Activated naive CD8-positive, alpha-beta T cell treated with anti-CD3 and anti-CD28 coated beads, Interleukin-2, amount 10 ng/mL, durations not matched to agents 7 days and 5 days (primary cell): Measurements from ENCODE around the gene RNF222. TPM values are rescaled to one million over a fixed set of nuclear protein-coding genes. Genes with fewer than 3 reads are reported as not detected.

ENCODE experiments used
- ATAC-seq: fragments of 150-1000 bp; cut with Tn5 transposase; one replicate; pipeline ENCODE4 v1.10.0; 2021; ENCODE audit warnings: low read depth, moderate library complexity
- POLR2A ChIA-PET: fragments of 350-600 bp; sonication (Branson Sonifier 250); formaldehyde crosslinking; loops from one replicate; lab custom pipeline; 2021; ENCODE audit warnings: antibody characterized with exemption; lab: Charles Lee
- DNase-seq: peaks from one replicate; pipeline ENCODE4 v3.0.0; 2021
- H3K27ac Mint-ChIP-seq: one replicate; pipeline ENCODE4 v1.8.0; 2022; ENCODE audit warnings: mild to moderate bottlenecking, mixed read lengths
- H3K27me3 Mint-ChIP-seq: one replicate; pipeline ENCODE4 v1.8.0; 2022; ENCODE audit warnings: mild to moderate bottlenecking, moderate library complexity, mixed read lengths
- H3K36me3 Mint-ChIP-seq: one replicate; pipeline ENCODE4 v1.8.0; 2021; ENCODE audit warnings: mild to moderate bottlenecking, mixed read lengths
- H3K4me1 Mint-ChIP-seq: one replicate; pipeline ENCODE4 v1.8.0; 2021; ENCODE audit warnings: mixed read lengths
- H3K4me3 Mint-ChIP-seq: one replicate; pipeline ENCODE4 v1.8.0; 2022; ENCODE audit warnings: mild to moderate bottlenecking, moderate library complexity, mixed read lengths
- H3K9me3 Mint-ChIP-seq: one replicate; pipeline ENCODE4 v1.8.0; 2021; ENCODE audit warnings: mixed read lengths
- total RNA-seq, 2 experiments: library from RNA; stranded (reverse); gene quantifications; one replicate each; pipeline ENCODE4 v1.2.3, GENCODE V29; 2021

RNF222 gene
- total RNA-seq, 2 experiments from 2014 or later, result 0.30 to 0.31 TPM

DNA sequence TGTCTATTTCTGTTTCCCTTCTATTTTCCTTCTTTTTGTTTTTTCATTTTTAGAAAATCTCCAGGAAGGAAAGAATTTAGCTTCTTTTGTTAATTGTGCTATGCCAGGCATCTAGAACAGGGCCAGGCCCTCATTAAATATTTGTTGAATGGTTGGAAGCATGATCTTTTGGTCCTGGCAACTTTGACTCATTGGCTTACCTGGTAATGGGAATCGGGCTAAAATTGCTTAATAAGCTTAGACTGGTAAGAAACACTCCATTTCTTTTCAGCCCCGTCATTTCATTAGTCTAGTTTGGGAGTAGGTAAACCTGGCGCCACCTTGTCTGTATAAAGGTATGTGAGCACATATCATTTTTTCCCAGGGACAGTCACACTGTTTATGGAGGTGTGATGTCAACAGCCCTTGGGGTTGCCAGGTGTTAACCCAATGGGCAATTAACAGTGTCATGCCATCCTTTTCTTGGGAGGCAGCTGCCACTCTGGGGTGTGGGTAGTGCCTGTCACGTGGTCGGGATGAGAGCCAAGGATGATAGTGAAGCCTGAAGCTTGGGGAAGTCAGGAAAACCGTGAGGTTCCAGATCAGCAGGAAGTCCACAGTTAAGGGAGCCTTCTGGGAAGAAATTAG is 28.6 kb upstream of the RNF222 start:
- no peak for DNase-seq
- POLR2A ChIA-PET, result interaction anchor here (1.6 kb wide), 1 partner anchor 9 kb away, joined by 5 read pairs; the partner anchor contains the start of gene NDEL1
- Mint-ChIP-seq H3K4me3 (no peak overlapping the region), H3K9me3 (no peaks in the 10 kb centered on the region), H3K4me1 (no peaks in the 10 kb centered on the region), H3K27me3 (peaks cover 32% of the 10 kb centered on the region), H3K27ac (no peak overlapping the region), H3K36me3 (no peaks in the 10 kb centered on the region)
- ATAC-seq, result no peak

DNA sequence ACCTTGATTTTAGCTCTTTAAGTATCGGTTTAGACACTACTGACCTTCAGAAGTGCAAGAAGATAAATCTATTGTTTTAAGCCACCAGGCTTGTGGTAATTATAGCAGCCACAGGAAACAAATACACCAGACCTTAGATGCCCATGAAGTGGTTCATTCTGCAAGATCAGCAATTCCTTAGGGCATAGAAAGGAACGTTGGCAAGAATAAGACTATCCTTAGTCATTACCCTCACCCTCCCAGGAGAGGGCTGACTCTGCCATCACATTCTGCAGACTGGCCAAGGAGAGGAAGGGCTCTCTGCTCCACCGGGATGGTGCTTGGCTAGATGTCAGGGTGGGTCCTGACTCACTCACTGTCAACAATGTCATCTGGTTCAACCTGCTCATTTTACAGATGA is 23.9 kb upstream of the RNF222 start:
- no peaks in the 10 kb centered on the region for H3K4me1 Mint-ChIP-seq
- POLR2A ChIA-PET, result no interaction called here
- no peak for DNase-seq
- H3K27me3 Mint-ChIP-seq, result peaks cover 67% of the 10 kb centered on the region
- H3K4me3 Mint-ChIP-seq, result no peak overlapping the region
- no peaks in the 10 kb centered on the region for H3K36me3 Mint-ChIP-seq
- ATAC-seq, result no peak
- H3K9me3 Mint-ChIP-seq, result no peaks in the 10 kb centered on the region
- H3K27ac Mint-ChIP-seq, result no peak overlapping the region

DNA sequence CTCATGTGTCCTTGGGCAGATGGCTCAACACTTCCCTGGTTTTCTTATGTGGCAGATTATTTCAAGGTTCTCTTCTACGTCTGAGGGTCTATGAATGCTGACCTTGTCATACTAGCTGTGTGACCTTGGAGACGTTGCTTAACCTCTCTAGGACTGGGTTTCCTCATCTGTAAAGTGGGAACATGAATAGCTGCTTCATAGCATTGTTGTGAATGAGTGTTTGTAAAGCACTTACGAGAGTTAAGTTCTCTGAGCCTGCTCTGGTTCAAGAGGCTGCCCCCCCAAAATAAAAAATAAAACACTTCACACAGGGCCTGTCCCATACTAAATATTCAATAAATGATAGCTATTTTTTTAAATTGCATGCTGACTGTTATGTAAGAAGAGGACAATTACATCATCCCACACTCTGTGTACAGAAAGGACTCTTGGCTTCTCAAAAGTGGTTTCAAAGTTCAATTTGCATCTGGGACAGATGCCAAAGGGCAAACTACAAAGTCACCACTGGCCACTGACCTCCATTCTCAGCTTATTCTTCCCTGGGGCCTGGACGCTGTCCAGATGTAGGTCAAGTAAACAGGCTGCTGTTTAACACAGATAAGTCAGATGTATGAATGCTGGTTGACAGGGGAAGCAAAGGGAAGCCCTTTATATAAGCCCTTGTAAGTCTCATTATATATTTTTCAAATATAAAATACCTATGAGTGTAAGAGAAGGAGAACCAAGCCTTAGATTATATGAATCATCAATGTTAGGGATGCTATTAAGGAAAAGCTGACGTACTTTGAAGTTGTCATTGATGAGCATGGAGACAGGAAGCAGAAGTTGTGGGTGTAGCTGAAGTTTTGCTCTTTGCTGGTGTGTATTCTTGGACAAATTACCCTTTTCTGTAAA is 22.7 kb upstream of the RNF222 start:
- DNase-seq (no peak), ATAC-seq (no peak)
- POLR2A ChIA-PET, result no interaction called here
- H3K9me3 Mint-ChIP-seq, result no peaks in the 10 kb centered on the region
- no peak overlapping the region for H3K27ac Mint-ChIP-seq
- no peaks in the 10 kb centered on the region for H3K36me3 Mint-ChIP-seq
- peaks cover 76% of the 10 kb centered on the region for H3K27me3 Mint-ChIP-seq
- H3K4me3 Mint-ChIP-seq, result no peak overlapping the region
- no peaks in the 10 kb centered on the region for H3K4me1 Mint-ChIP-seq

DNA sequence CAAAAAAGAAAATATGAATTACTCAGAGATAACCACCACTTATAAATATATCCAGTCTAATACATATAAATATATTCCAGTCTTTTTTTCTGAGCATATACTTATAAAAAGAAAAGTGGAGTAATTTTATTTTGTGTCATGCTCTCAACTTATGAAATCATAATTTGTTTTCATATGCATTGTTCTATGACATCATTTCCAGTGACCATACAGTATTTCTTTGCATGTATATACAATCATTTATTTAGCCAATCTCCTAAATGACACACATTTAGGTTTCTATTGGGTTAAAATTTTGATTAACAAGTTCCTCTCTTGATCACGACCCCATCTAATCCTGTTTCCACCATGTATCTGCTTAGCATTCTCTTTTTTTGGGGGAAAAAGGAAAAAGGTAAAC is 21.7 kb upstream of the RNF222 start:
- POLR2A ChIA-PET, result no interaction called here
- peaks cover 72% of the 10 kb centered on the region for H3K27me3 Mint-ChIP-seq

DNA sequence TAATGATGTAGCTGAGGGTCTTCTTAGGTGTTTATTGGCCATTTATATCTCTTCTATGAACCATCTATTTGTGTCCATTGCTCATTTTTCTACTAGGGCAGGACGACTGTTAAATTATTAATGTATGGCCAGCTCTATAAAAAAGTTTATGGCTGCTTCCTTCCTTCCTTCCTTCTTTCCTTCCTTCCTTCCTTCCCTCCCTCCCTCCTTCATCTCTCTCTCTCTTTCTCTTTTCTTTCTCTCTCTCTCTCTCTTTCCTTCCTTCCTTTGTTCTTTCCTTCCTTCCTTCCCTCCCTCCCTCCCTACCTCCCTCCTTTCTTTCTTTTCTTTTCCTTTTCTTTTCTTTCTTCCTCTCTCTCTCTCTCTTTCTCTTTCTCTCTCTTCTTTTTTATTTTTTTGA is 20.8 kb upstream of the RNF222 start:
- H3K4me3 Mint-ChIP-seq, result no peak overlapping the region
- POLR2A ChIA-PET, result no interaction called here
- H3K4me1 Mint-ChIP-seq, result peaks cover 5% of the 10 kb centered on the region
- H3K36me3 Mint-ChIP-seq, result no peaks in the 10 kb centered on the region
- no peaks in the 10 kb centered on the region for H3K9me3 Mint-ChIP-seq
- H3K27ac Mint-ChIP-seq, result no peak overlapping the region
- DNase-seq (no peak), ATAC-seq (no peak)
- H3K27me3 Mint-ChIP-seq, result peaks cover 68% of the 10 kb centered on the region

More for the DNA sequence above, 21.7 kb upstream of the RNF222 start:
- Mint-ChIP-seq H3K4me3 (no peak overlapping the region), H3K9me3 (no peaks in the 10 kb centered on the region), H3K4me1 (peaks cover 3% of the 10 kb centered on the region), H3K27ac (no peak overlapping the region), H3K36me3 (no peaks in the 10 kb centered on the region)
- DNase-seq (no peak), ATAC-seq (no peak)

DNA sequence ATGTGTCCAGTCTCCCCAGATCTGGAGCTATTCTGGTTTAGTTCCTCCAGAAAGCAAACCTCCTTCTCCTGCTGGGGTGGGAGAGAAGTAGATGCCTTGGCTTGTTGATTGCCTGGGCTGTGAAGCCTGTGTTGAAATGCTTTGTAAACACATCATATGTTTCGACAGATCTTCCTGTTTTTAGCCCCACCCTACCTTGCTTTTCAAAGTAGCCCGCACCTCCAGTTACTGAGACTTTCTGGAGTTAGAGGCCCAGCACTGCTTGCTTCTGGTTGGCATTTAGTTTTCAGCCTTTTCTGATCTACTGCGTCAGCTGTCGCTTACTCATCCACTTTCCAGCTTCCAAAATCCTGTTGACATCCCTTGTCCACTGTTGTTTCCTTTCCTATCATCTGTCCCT is 20.2 kb upstream of the RNF222 start:
- Mint-ChIP-seq H3K36me3 (no peaks in the 10 kb centered on the region), H3K27ac (no peak overlapping the region), H3K27me3 (peaks cover 64% of the 10 kb centered on the region), H3K9me3 (no peaks in the 10 kb centered on the region), H3K4me1 (peaks cover 11% of the 10 kb centered on the region), H3K4me3 (no peak overlapping the region)
- POLR2A ChIA-PET, result no interaction called here
- ATAC-seq (no peak), DNase-seq (no peak)

DNA sequence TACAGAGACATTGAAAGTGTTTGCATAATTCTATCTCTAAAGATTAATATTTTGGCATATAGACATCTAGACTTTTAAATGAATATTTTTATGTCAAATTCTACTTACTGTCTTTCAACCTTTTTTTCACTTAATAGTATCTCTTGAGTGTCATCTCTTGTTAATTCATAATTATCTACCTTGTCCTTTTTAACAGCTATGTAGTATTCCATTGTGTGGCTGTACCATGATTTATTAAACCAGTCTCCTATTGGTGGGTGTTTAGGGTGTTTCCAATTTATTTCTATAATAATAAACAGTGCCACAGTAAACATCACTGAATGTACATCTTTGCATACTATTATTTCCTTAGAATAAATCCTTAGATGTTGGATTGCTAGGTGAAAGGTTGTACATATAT is 16.3 kb upstream of the RNF222 start:
- peaks cover 31% of the 10 kb centered on the region for H3K4me1 Mint-ChIP-seq
- no peak for DNase-seq
- no peaks in the 10 kb centered on the region for H3K9me3 Mint-ChIP-seq
- peaks cover 57% of the 10 kb centered on the region for H3K27me3 Mint-ChIP-seq
- H3K4me3 Mint-ChIP-seq, result no peak overlapping the region
- POLR2A ChIA-PET, result interaction anchor here (1.8 kb wide), 1 partner anchor 22 kb away, joined by 4 read pairs; the partner anchor contains the start of gene NDEL1
- H3K27ac Mint-ChIP-seq, result no peak overlapping the region
- ATAC-seq, result no peak
- H3K36me3 Mint-ChIP-seq, result no peaks in the 10 kb centered on the region

DNA sequence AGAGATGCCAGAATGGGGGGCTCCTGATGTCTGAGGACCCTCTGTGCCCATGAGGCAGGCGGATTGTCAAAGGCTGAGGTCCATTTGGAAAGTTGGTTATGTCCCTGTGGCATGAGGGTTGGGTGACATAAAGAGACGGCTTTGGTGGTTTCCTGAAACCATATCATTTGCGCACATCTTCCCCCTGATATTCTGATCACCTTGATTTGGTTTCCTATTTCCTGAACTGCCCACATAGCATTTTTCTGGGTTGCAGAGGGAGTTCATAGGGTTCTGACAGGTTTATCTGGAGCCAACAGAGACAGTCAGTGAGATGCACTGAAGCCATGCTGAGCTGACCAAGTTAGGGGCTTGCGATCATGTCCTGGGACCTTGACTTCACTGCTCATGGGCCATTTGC is 15.7 kb upstream of the RNF222 start:
- no peak overlapping the region for H3K4me3 Mint-ChIP-seq
- no peak for DNase-seq
- H3K36me3 Mint-ChIP-seq, result no peaks in the 10 kb centered on the region
- H3K27ac Mint-ChIP-seq, result no peak overlapping the region
- H3K9me3 Mint-ChIP-seq, result no peaks in the 10 kb centered on the region
- peak; percentile 53 for ATAC-seq
- peaks cover 57% of the 10 kb centered on the region for H3K27me3 Mint-ChIP-seq
- H3K4me1 Mint-ChIP-seq, result peaks cover 36% of the 10 kb centered on the region
- POLR2A ChIA-PET, result interaction anchor here (1.8 kb wide), 1 partner anchor 22 kb away, joined by 4 read pairs; the partner anchor contains the start of gene NDEL1

DNA sequence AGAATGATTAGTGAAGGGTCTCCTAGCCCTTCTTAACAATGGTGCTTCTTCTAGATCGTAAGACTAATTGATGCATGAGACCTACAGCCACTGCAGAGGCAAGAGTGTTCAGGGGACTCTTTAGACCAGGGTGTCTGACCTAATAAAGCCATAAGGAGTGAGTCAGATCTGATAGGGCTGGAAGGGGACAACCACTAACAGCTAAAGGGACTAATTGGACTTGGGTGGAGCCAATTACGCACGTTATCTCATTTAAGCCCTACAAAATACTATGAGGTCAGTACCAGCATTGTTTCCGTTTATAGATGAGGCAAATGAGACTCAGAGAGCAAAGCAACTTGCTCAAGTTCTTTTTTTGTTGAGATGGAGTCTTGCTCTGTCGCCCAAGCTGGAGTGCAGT is 14.5 kb upstream of the RNF222 start:
- POLR2A ChIA-PET, result interaction anchor here (1.8 kb wide), 1 partner anchor 24 kb away, joined by 4 read pairs; the partner anchor contains the start of gene NDEL1
- H3K27me3 Mint-ChIP-seq, result peaks cover 46% of the 10 kb centered on the region

DNA sequence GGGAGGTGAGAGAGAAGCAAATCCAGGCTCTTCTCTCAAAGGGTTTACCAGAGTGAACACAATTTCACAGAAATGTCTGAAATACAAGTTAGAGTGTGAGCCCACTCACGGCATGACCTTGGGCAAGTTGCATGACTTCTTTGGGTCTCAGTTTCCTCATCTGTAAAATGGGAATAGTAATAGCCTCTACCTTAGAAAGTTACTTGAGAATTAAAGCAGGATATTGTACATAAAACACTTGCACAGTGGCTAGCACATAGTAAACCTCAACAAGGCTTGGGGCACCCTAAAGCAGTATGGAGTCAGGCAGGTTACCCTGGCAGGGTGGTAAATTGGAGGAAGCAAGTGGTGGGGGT is 13.2 kb upstream of the RNF222 start:
- POLR2A ChIA-PET, result interaction anchor here (0.8 to 1.5 kb wide), 4 partner anchors 25 to 335 kb away, joined by 3 to 12 read pairs (median 4); partner anchors contain the start of gene NDEL1
- Mint-ChIP-seq H3K36me3 (no peaks in the 10 kb centered on the region), H3K4me3 (no peak overlapping the region), H3K27ac (no peak overlapping the region), H3K27me3 (peaks cover 34% of the 10 kb centered on the region), H3K4me1 (peaks cover 38% of the 10 kb centered on the region), H3K9me3 (no peaks in the 10 kb centered on the region)
- no peak for DNase-seq
- no peak for ATAC-seq

More for the DNA sequence above, 14.5 kb upstream of the RNF222 start:
- no peaks in the 10 kb centered on the region for H3K9me3 Mint-ChIP-seq
- DNase-seq (no peak), ATAC-seq (no peak)
- no peaks in the 10 kb centered on the region for H3K36me3 Mint-ChIP-seq
- no peak overlapping the region for H3K27ac Mint-ChIP-seq
- peaks cover 38% of the 10 kb centered on the region for H3K4me1 Mint-ChIP-seq
- H3K4me3 Mint-ChIP-seq, result no peak overlapping the region

DNA sequence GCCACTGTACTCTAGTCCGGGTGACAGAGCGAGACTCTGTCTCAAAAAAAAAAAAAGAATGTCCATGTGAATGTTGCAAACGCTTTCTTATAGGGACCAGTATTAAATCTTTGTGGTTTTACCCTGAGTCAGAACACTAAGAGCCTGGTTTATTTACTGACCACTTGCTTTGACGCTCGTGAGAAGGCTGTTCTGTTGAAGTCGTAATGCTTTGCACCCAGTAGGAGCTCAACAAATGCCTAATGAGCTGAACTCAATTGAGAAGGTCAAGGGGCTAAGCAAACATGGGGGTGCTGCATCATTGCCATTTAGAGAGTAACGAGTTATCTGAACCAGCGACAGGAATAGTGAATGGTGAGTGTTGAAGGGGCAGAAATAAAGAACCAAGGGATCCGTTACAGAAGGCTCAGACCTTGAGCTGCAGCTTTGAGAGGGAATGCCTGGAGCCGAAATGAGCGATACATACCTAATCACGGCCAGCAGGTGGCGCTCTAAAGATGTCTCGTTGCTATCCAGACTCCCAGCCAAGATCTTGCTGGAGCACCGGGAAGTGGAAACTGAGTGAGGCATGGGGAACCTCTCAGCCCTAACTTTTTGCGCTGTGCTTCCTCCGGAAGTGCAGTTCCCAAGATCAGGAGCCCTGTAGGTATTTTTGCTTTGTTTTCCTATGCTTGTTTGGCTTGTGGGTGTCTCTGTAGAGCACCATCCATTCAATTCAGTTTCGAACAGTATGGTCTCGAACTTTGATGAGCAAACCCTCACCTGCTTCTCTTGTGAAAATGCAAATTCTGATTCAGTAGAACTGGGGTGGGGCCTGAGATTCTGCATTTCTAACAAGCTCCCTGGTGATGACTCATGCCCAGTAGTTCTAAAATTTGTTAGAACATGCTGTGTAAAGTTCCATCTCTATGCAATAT is 12.6 kb upstream of the RNF222 start:
- H3K4me1 Mint-ChIP-seq, result peaks cover 38% of the 10 kb centered on the region
- no peak overlapping the region for H3K27ac Mint-ChIP-seq
- POLR2A ChIA-PET, result interaction anchor here (0.8 to 1.5 kb wide), 4 partner anchors 25 to 336 kb away, joined by 3 to 12 read pairs (median 4); partner anchors contain the start of gene NDEL1
- ATAC-seq, result peak; percentile 57
- peak; percentile 80 for DNase-seq
- no peak overlapping the region for H3K4me3 Mint-ChIP-seq
- H3K9me3 Mint-ChIP-seq, result no peaks in the 10 kb centered on the region
- H3K27me3 Mint-ChIP-seq, result peaks cover 29% of the 10 kb centered on the region
- H3K36me3 Mint-ChIP-seq, result no peaks in the 10 kb centered on the region

DNA sequence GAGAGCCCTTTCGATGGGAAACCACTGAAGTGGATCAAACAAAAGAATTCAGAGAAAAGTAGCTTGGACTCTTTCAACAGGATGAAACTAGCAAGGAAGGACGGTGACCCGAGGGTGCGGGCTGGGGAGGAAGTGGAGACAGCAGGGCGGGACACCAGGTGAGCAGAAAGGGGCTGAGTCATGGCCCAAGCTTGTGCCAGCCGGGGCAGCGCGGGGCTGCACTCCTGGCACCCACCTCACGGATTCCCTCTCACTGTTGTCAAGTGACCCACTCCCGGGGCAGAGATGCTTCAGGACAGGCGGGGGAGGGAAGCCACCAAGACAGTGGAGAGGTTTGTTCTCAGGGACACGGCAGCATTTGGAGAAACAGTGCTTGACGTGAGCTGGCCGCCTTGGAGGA is 10.7 kb upstream of the RNF222 start:
- POLR2A ChIA-PET, result no interaction called here
- Mint-ChIP-seq H3K4me3 (no peak overlapping the region), H3K27me3 (peaks cover 26% of the 10 kb centered on the region), H3K9me3 (no peaks in the 10 kb centered on the region), H3K36me3 (no peaks in the 10 kb centered on the region), H3K4me1 (peaks cover 32% of the 10 kb centered on the region), H3K27ac (no peak overlapping the region)
- ATAC-seq, result peak; percentile 41
- DNase-seq, result no peak

DNA sequence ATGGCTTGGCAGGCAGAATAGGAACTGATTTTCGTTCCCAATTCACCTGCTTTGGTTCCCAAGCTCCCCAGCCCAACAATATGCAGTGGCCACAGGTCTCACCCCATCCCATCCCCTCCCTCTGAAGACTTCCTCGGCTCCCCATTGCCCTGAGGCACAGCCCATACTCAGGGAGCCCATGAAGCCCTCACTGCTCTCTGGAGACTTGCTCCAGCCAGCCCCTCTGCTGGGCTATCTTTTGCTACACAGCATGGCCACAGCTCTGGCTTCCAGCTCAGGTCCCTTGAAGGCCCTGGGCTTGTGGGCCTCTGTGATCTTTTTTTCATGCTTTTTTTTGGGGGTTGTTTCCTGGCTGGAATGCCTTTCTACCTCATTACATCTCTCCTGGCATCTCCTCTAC is 8.5 kb upstream of the RNF222 start:
- H3K4me1 Mint-ChIP-seq, result peaks cover 15% of the 10 kb centered on the region
- POLR2A ChIA-PET, result no interaction called here
- H3K36me3 Mint-ChIP-seq, result no peaks in the 10 kb centered on the region
- H3K9me3 Mint-ChIP-seq, result no peaks in the 10 kb centered on the region
- ATAC-seq (no peak), DNase-seq (no peak)
- H3K27me3 Mint-ChIP-seq, result peaks cover 23% of the 10 kb centered on the region
- H3K4me3 Mint-ChIP-seq, result no peak overlapping the region
- no peak overlapping the region for H3K27ac Mint-ChIP-seq
